HEK293 (cell line): Measurements from ENCODE around the gene ARHGAP26.

ENCODE experiments used
- CTCF ChIA-PET: fragments of 350-600 bp; formaldehyde crosslinking; extraction: SDS; loops from one replicate; lab custom pipeline; 2021; ENCODE audit warnings: antibody characterized with exemption; lab: Yijun Ruan, JAX
- POLR2A ChIA-PET: fragments of 300-600 bp; formaldehyde crosslinking; extraction: SDS; loops from one replicate; lab custom pipeline; 2020; ENCODE audit warnings: antibody characterized with exemption, inconsistent platforms; lab: Yijun Ruan, JAX
- H3K27ac ChIP-seq: fragments of 200-500 bp; sonication (Bioruptor generic); 2 replicates; pipeline ENCODE4 v1.5.1; 2014; ENCODE audit warnings: low read depth, low read length, control low read depth, inconsistent platforms; ENCODE audit errors: extremely low read depth
- H3K36me3 ChIP-seq, 2 experiments: fragments of 200-500 bp in 1 of 2; sonication (Bioruptor generic) in 1 of 2; 1 replicate in 1 of 2; 2 replicates in 1 of 2; pipeline ENCODE4 v1.5.1; 2014 to 2017; ENCODE audit warnings: inconsistent platforms in 2 of 2, low read length in 2 of 2; ENCODE audit not compliant: control insufficient read depth in 2 of 2, insufficient read depth in 1 of 2
- H3K4me1 ChIP-seq: fragments of 200-500 bp; sonication (Bioruptor generic); 2 replicates; pipeline ENCODE4 v1.5.1; 2014; ENCODE audit warnings: mild to moderate bottlenecking, low read length, inconsistent platforms; ENCODE audit not compliant: control insufficient read depth, insufficient read depth
- H3K4me3 ChIP-seq: 2 replicates; pipeline ENCODE4 v1.5.1; 2011; ENCODE audit warnings: low read depth, mild to moderate bottlenecking, control low read depth, low read length, moderate library complexity
- H3K9me3 ChIP-seq: fragments of 200-500 bp; sonication (Bioruptor generic); 2 replicates; pipeline ENCODE4 v1.5.1; 2014; ENCODE audit warnings: low read depth, low read length, inconsistent platforms; ENCODE audit not compliant: control insufficient read depth, insufficient read depth
- HOXC10 ChIP-seq: sonication (generic); formaldehyde crosslinking; IDR thresholded peaks from 2 replicates; pipeline ENCODE4 v1.8.1; 2023; ENCODE audit warnings: mild to moderate bottlenecking, missing genetic modification reagents
- KLF16 ChIP-seq: fragments of 450-650 bp; formaldehyde crosslinking; IDR thresholded peaks from 2 replicates; pipeline ENCODE4 v1.5.1; 2017; ENCODE audit warnings: missing biosample characterization, missing genetic modification characterization
- MYNN ChIP-seq: fragments of 450-650 bp; formaldehyde crosslinking; IDR thresholded peaks from 2 replicates; pipeline ENCODE4 v1.5.1; 2016; ENCODE audit warnings: missing biosample characterization, missing genetic modification characterization, borderline replicate concordance
- OSR2 ChIP-seq: fragments of 450-650 bp; formaldehyde crosslinking; IDR thresholded peaks from 2 replicates; pipeline ENCODE4 v1.5.1; 2016; ENCODE audit warnings: missing biosample characterization, missing genetic modification characterization
- PRDM4 ChIP-seq: fragments of 450-650 bp; formaldehyde crosslinking; IDR thresholded peaks from 2 replicates; pipeline ENCODE4 v1.5.1; 2017; ENCODE audit warnings: missing biosample characterization, missing genetic modification characterization
- SCRT2 ChIP-seq: fragments of 450-650 bp; formaldehyde crosslinking; IDR thresholded peaks from 2 replicates; pipeline ENCODE4 v1.5.1; 2016; ENCODE audit warnings: missing biosample characterization, missing genetic modification characterization
- ZBTB49 ChIP-seq: fragments of 450-650 bp; formaldehyde crosslinking; IDR thresholded peaks from 2 replicates; pipeline ENCODE4 v1.5.1; 2016; ENCODE audit warnings: missing biosample characterization, missing genetic modification characterization, low read depth
- ZEB2 ChIP-seq: fragments of 450-650 bp; formaldehyde crosslinking; IDR thresholded peaks from 2 replicates; pipeline ENCODE4 v1.5.1; 2016; ENCODE audit warnings: missing biosample characterization, missing genetic modification characterization
- ZNF140 ChIP-seq: fragments of 450-650 bp; formaldehyde crosslinking; IDR thresholded peaks from 2 replicates; pipeline ENCODE4 v1.5.1; 2016; ENCODE audit warnings: missing biosample characterization, missing genetic modification characterization
- ZNF155 ChIP-seq: fragments of 450-650 bp; formaldehyde crosslinking; IDR thresholded peaks from 2 replicates; pipeline ENCODE4 v1.5.1; 2016; ENCODE audit warnings: missing biosample characterization, missing genetic modification characterization
- ZNF18 ChIP-seq: fragments of 450-650 bp; formaldehyde crosslinking; IDR thresholded peaks from 2 replicates; pipeline ENCODE4 v1.5.1; 2016; ENCODE audit warnings: missing biosample characterization, missing genetic modification characterization
- ZNF211 ChIP-seq: fragments of 450-650 bp; formaldehyde crosslinking; IDR thresholded peaks from 2 replicates; pipeline ENCODE4 v1.5.1; 2016; ENCODE audit warnings: low read depth, missing biosample characterization, missing genetic modification characterization
- ZNF223 ChIP-seq: fragments of 450-650 bp; formaldehyde crosslinking; IDR thresholded peaks from 2 replicates; pipeline ENCODE4 v1.5.1; 2016; ENCODE audit warnings: missing biosample characterization, missing genetic modification characterization
- ZNF266 ChIP-seq: fragments of 450-650 bp; formaldehyde crosslinking; IDR thresholded peaks from 2 replicates; pipeline ENCODE4 v1.5.1; 2016; ENCODE audit warnings: missing biosample characterization, missing genetic modification characterization, low read depth
- ZNF324 ChIP-seq: fragments of 450-650 bp; formaldehyde crosslinking; IDR thresholded peaks from 2 replicates; pipeline ENCODE4 v1.5.1; 2016; ENCODE audit warnings: missing biosample characterization, missing genetic modification characterization
- ZNF704 ChIP-seq: fragments of 450-650 bp; formaldehyde crosslinking; IDR thresholded peaks from 2 replicates; pipeline ENCODE4 v1.5.1; 2016; ENCODE audit warnings: missing biosample characterization, missing genetic modification characterization
- ZNF768 ChIP-seq: fragments of 450-650 bp; formaldehyde crosslinking; IDR thresholded peaks from 2 replicates; pipeline ENCODE4 v1.5.1; 2018; ENCODE audit warnings: missing biosample characterization, mild to moderate bottlenecking, missing genetic modification characterization
- ZSCAN16 ChIP-seq: fragments of 450-650 bp; formaldehyde crosslinking; IDR thresholded peaks from 2 replicates; pipeline ENCODE4 v1.5.1; 2016; ENCODE audit warnings: missing biosample characterization, missing genetic modification characterization
- ZSCAN30 ChIP-seq: fragments of 450-650 bp; IDR thresholded peaks from 2 replicates; pipeline ENCODE4 v1.5.1; 2018; ENCODE audit warnings: missing biosample characterization, mild to moderate bottlenecking, missing genetic modification characterization, moderate library complexity
- ZXDB ChIP-seq: fragments of 450-650 bp; formaldehyde crosslinking; IDR thresholded peaks from 2 replicates; pipeline ENCODE4 v1.5.1; 2016; ENCODE audit warnings: missing biosample characterization, missing genetic modification characterization

Gene ARHGAP26

GRCh38 chr5:143225511-143225910 lies 455.3 kb downstream of the ARHGAP26 start (continued):
- TF ChIP-seq PRDM4 (no peak), ZSCAN16 (tag by site-specific recombination) (no peak), KLF16 (tag by site-specific recombination) (no peak), OSR2 (tag by site-specific recombination) (no peak), MYNN (tag by site-specific recombination) (no peak), HOXC10 (no peak), ZNF18 (tag by site-specific recombination) (no peak), ZBTB49 (tag by site-specific recombination) (no peak), ZNF140 (tag by site-specific recombination) (no peak)

GRCh38 chr5:143226361-143226760 lies 456.2 kb downstream of the ARHGAP26 start:
- ChIA-PET POLR2A (interaction anchor here (0.6 kb wide), 1 partner anchor 162 kb away, joined by 3 read pairs; no protein-coding TSS in a partner anchor), CTCF (interaction anchor here (0.7 kb wide), 1 partner anchor 118 kb away, joined by 3 read pairs; no protein-coding TSS in a partner anchor)
- Histone ChIP-seq H3K27ac (no peak overlapping the region), H3K36me3 (no peaks in the 10 kb centered on the region), H3K9me3 (no peaks in the 10 kb centered on the region), H3K4me3 (no peak overlapping the region), H3K4me1 (peaks cover 5% of the 10 kb centered on the region)
- TF ChIP-seq ZNF223 (tag by site-specific recombination) (no peak), ZNF704 (no peak), ZNF266 (tag by site-specific recombination) (no peak), ZXDB (no peak), ZSCAN30 (no peak), ZNF324 (tag by site-specific recombination) (no peak), SCRT2 (tag by site-specific recombination) (no peak), ZNF211 (no peak), ZNF768 (no peak), ZEB2 (no peak), ZNF155 (tag by site-specific recombination) (no peak)
- TF ChIP-seq, all 188 proteins: peak for 0
